Measurements from ENCODE around the gene PRR18. TPM values are rescaled to one million over a fixed set of nuclear protein-coding genes. Genes with fewer than 3 reads are reported as not detected.

The PRR18 gene
- total and polyA plus RNA-seq, 9 of the 15 experiments (the other 6 are each of a cell fraction or from before 2014, with no cell fraction given): not detected

- TF ChIP-seq RERE (CRISPR knock-in tag; IDR thresholded peaks at IDR 0.05; ENCODE audit: borderline replicate concordance) (no peak), MEIS2 (IDR thresholded peaks at IDR 0.05; ENCODE audit: partially characterized antibody) (peak; percentile 60), MAFG (tag; conservative IDR thresholded peaks at IDR 0.05) (peak; percentile 55), MGA (IDR thresholded peaks at IDR 0.05) (no peak)
- TF ChIP-seq, protein P1, sequence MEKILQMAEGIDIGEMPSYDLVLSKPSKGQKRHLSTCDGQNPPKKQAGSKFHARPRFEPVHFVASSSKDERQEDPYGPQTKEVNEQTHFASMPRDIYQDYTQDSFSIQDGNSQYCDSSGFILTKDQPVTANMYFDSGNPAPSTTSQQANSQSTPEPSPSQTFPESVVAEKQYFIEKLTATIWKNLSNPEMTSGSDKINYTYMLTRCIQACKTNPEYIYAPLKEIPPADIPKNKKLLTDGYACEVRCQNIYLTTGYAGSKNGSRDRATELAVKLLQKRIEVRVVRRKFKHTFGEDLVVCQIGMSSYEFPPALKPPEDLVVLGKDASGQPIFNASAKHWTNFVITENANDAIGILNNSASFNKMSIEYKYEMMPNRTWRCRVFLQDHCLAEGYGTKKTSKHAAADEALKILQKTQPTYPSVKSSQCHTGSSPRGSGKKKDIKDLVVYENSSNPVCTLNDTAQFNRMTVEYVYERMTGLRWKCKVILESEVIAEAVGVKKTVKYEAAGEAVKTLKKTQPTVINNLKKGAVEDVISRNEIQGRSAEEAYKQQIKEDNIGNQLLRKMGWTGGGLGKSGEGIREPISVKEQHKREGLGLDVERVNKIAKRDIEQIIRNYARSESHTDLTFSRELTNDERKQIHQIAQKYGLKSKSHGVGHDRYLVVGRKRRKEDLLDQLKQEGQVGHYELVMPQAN (IDR thresholded peaks at IDR 0.05; ENCODE audit: borderline replicate concordance): no peak
Measured at GRCh38 chr6:166318649-166319600, 10.7 kb upstream of the PRR18 start (continued).

All from K562 (cell line).